ENCODE results near the gene RPL35.

DNA sequence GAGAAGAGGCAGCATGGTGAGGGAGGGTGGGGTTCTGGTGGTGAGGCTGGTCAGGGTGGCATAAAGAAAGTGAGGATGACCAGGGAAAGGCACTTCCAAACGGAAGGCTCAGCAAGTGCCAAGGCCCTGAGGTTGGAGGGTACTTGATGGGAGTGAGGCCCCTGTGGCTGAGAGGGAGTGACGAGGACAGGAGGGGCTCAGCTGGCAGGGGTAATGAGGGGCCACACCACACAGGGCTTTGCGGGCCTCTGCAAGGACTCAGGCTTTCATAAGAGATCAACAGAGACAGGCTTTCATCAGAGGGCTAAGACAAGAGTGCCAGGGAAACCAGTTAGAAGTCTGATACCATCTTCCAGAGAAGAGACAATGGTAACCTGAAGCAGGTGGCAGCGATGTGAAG, 23.8 kb upstream of the RPL35 start:
- no peak for TF ChIP-seq GATA3 (IDR thresholded peaks at IDR 0.05; ENCODE audit: low read depth, low read length)
- no peak for TF ChIP-seq GATA2 (IDR thresholded peaks at IDR 0.05; ENCODE audit: low read depth, low read length)
